CD4-positive, alpha-beta T cell treated with Interferon gamma for 1 hour (primary cell): ENCODE data around the gene FGF23.
A peak's percentile ranks its signal among the peaks of the same experiment; 100 is the strongest.

Experiments
- DNase-seq: peaks from one replicate; pipeline ENCODE4 v3.0.0-alpha.2; 2020

FGF23 gene

DNA sequence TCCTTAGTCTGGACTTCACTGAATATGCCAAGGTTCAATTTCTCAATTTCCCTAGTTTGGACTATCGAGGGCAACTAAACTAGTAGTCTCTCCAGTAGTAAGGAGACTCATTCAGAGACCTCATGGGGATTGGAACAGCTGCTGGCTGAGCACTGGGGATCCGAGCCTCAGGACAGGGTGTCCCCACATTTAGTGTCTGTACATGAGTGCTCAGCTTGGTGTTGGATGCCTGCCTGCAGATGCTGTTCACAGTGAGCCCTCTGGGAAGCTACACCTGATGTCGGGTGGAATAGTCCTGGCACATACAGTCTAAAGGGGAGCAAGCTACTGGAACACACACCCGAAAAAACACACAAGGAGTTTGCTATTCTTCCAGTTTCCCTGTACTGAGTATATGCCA is 820 bp upstream of the FGF23 start:
- DNase-seq, result no peak

DNA sequence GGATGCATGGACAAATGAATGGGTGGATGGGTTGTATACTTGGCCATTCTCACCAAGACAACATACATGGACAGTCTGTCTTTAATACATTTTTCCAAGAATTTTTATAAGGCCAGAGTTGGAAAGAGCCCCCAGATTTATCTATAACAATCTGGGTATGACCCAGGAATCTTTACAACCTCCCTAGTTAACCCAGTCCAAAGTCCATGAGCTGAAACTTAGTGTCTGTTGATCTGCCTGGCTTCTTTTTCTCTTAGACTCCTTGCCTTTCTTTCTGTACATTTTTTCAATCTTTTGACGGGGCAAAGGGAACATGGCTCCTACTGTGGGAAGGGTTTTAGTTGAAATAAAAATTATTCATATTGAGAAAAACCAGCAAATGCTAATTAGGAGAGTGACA is 740 bp downstream of the FGF23 start:
- DNase-seq, result no peak

DNA sequence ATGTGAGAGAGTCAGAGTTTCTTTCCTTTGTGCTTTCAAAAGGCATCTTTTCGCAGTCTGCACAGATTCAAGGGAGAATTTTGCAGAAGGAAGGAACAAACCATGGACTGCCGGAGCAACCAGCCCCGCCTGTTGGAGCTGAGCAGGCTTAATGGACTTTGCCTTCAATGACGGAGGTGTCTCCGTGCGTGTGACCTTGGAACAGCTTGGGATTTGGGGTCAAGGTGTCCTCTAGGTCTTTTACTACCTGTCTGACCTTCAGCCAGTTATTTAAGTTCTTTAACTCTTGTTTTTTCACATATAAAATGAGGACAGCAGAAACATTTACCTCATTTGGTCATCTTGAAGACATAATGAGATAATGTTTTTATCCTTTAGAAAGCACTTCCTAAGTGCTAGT is 4.1 kb downstream of the FGF23 start:
- no peak for DNase-seq

DNA sequence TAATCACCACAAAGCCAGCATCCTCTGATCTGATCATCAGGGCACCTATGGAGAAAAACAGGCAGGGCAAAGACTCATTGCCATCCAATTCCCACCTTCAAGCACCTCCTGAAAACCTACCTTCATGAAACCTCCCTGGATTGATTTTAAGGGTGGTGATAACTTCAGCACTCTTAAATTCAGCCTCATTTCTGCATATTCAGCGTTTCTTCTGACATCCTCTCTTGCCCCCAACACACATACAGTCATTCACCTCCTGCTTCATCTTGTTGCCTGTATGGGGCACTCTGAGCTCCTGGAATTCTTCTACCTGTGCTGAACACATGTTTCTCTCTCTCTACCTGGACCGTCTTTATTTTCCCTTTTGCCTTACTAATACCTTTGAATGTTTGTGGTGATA is 6.9 kb downstream of the FGF23 start:
- DNase-seq, result no peak

DNA sequence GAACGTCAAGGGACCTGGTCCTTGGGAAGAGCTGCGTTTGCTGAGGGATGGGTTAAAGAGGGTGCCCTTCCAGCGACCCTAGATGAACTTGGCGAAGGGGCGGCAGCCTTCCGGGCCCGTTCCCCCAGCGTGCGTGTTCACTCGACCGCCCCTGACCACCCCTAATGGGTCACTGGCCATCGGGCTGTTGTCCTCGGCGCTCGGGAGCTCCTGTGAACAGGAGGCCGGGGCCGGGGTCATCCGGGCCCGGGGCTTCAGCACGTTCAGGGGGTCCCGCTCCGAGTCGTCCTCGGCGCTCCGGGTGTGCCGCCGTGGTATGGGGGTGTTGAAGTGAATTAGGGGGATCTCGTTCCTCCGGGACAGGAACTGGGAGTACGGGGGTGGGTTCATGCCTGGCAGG is 9.2 kb downstream of the FGF23 start:
- no peak for DNase-seq

DNA sequence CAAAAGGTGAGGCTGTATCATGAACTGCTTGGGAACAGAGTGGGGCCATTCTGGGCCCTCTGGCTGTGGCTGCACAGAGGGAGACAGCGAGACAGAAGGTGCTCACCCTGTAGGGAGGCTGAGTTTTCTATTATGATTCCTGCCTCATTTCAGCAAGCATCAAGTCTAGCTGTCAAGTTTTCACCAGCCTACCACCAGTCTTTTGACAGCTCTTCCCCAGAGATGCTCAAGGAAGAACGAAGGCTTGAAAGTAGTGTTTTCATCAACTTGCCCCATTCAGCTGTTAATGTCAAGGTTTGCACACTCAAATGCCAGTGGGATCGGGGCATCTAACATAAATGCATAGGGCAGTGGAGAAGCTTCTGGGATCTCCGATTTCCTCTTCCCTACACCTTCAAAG is 10.0 kb downstream of the FGF23 start:
- DNase-seq, result no peak

DNA sequence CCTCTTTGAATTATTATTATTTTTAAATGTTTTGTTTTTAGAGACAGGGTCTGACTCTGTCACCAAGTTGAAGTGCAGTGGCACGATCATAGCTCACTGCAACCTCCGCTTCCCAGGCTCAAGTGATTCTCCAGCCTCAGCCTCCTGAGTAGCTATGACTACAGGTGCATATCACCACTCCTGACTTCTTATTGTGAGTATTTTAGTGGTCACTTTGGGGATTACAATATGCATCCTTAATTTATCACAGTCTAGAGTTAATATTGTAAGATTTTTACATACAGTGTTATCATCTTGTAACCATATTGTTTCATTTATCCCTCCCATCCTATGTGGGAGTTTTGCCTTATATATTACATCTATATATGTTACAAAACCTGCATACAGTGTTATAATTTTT is 13.4 kb downstream of the FGF23 start:
- DNase-seq, result no peak

DNA sequence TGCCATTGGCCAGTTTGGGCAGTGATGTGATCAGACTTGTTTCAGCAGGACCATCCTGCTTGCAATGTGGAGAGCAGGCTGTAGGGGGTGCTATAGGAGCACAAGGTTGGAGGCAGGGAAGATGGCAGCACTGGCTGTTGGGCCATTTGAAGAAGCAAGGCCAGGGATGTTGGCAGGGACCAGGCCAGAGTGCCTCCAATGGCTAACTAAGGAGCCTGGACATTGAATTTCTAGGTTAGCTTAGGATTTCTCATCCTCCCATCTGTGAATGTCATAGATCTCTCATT is 23.5 kb downstream of the FGF23 start:
- peak; percentile 9 for DNase-seq

DNA sequence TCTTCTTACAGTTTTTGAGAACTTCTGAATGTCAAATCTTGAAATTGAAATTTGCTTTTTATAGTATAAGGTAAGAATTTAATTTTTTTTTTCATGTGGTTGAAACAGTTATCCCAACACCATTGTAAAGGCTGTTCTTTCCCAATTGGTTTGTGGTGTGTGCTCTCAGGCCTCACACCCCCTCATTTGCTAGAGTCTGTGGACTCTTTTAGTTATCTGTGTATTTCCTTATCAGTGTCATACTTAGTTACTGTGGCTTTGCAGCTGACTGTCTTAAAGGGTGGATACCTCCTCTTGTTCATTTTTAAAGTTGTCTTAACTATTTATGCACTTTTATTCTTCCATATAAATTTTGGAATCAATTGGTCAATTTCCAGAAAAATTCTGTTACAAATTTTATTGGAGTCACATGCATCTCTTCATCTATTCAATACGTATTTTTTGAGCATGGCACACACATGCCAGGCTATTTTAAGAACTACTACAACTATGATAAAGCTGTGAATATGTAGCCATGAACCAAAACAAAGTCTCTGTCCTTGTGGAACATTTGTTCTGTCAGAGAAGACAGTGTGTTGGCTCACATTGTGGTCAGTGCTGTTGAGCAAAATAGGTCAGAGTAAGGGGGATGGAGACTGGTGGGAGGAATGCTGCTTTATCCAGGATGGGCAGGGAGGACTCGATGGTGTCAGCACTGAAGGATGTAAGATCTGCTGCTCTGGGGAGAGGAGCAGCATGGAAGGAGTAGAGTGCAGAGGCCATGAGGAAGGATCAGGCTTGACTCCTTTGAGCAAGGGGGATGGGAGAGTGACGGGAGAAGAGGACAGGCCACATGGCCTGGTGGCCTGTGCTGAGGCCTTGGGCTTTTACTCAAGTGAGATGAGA is 24.1 kb downstream of the FGF23 start:
- DNase-seq, result no peak

DNA sequence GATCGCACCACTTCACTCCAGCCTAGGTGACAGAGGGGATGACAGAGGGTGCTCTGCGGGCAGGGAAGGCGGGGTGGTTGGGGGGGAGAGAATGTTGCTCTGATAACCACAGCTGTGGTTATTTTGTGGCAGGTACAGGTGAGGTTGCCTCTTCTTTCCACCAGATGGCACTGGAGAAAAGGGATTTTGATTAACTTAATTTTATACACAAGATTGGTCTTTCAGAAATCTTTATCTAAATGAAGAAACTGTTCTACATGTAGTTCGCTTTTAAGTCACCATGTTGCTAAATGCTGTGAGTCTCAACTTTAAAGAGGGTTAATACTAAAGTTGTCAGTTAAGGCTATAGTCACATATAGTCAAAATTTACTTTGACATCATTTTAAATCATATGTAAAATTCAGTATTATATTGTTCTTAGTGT is 25.7 kb downstream of the FGF23 start:
- DNase-seq, result peak; percentile 14

DNA sequence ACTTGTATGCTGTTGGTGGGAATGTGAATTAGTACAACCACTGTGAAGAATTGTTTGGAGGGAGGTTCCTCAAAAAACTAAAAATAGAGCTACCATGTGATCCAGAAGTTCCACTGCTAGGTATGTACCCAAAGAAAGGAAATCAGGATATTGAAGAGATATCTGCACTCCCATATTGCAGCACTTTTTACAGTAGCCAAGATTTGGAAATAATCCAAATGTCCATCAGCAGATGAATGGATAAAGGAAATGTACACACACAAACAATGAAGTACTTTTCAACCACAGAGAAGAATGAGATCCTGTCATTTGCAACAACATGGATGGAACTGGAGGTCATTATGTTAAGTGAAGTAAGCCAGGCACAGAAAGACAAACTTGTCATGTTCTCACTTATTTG is 32.6 kb downstream of the FGF23 start:
- DNase-seq, result no peak

DNA sequence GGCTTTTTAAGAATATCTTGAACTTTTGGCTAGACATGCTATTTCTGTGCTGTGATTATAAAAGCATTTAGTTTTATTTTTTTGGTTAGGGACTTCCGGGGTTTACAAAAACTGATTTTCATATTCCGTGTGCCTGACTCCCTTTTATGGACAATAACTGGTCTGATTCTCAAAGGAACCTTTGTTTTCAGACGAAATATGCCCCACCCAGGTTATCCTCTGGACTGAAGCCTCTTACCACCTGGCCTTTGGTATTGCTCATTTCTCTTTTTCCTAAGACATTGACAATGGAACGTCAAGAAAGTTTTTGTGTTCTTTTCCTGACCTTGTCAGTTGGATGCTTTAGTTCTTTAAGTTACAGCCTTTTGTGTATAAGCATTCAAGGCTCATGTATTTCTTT is 47.7 kb downstream of the FGF23 start:
- DNase-seq, result no peak

DNA sequence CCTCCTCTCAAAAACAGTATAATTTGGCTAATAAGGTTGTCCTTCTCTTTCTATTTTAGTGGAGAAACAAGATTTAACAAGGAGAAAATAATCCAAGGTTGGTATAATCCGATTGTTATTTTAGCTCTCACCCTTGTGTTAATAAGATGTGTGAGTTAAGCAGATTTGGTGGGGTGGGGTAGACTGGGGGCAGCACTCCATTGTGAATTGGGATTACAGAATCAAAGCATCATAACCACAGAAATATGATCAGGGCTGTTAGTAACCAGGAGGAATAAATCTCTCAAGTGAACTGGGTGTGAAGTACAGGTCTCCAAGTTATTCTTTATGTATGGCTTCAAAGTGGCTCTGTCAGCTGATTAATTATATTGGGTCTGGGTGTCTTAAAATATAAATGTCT is 48.3 kb downstream of the FGF23 start:
- DNase-seq, result no peak

DNA sequence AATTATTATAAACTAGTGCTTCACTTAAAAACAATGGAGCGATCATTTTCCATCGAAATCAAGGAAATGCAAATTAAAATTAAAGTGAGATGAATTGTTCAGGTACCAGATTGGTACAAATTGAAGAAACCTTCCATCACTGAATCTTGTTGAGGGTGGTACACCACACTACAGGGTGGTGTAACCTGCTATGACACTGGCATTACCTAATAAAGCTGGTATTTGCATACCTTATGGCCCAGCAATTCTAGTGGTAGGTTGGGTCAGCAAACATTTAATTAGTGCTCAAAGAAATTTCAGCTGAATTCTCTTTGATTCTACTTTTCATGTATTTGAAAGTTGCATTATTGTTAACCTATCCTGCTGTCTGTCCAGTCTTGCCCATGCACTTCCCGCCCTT is 49.3 kb downstream of the FGF23 start:
- no peak for DNase-seq

DNA sequence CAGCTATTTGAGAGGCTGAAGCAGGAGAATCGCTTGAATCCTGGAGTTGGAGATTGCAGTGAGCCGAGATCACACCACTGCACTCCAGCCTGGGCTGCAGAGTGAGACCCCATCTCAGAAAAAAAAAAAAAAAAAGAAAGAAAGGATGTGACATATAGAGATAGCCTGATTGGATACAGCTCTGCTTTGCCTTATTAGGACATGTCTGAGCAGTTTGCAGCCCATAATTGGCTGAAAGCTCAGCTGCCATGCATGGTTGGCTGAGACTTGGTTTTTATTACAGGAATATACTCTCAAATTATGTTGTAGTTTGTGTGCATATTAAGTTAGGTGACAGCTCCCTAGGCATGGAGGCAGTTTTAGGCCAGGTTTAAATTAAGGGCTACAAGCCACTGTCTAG is 52.2 kb downstream of the FGF23 start:
- no peak for DNase-seq

DNA sequence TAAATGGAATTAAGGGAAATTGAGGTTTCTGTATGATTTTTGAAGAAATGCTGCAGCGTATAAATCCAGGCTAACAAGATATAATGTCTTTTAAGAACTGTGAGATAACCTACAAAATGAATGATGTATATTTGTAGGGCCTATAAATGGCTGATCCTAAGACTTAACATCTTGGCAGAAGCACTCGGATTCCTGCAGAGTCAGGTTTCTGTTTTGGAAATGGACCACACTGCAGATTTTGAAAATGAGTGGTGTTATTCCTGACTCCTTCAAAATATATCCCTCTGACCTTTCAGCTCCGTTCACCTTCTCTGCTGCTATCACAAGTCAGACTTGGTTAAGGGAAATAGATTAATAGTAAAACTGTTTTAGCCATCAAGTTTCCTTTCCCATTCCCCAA is 53.5 kb downstream of the FGF23 start:
- no peak for DNase-seq

DNA sequence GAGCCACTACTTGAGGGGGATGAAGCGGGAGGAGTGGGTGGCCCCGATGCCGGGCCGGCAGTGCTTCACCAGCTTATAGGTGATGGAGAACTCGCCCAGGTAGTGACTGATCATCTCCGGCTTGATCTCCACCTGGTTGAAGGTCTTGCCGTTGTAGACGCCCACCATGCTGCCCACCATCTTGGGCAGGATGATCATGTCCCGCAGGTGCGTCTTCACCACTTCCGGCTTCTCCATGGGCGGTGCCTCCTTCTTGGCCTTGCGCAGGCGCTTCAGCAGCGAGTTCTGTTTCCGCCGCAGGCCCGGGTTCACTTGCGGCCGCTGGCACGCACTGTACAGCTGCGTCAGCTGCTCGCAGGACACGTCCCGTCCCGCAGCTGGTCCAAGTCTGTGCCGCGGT is 55.1 kb downstream of the FGF23 start:
- DNase-seq, result no peak

DNA sequence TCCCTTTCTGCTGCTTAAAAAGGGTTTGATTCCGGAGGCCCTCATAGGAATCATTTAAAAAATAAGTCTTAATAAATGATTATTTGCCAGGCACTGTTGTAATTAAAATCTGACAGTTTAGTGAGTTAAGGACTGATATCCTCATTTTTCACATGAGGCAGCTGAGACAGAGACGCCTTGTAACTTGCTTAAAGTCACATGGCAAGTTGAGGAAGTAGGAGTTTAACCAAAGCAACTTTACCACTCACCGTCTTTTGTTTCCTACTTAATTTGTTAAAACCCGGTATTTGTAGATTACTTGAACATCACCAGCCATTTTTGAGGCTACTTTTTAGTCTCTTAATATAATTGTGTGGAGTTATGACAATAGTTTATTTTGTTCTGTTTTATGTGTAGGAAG is 56.1 kb downstream of the FGF23 start:
- no peak for DNase-seq

DNA sequence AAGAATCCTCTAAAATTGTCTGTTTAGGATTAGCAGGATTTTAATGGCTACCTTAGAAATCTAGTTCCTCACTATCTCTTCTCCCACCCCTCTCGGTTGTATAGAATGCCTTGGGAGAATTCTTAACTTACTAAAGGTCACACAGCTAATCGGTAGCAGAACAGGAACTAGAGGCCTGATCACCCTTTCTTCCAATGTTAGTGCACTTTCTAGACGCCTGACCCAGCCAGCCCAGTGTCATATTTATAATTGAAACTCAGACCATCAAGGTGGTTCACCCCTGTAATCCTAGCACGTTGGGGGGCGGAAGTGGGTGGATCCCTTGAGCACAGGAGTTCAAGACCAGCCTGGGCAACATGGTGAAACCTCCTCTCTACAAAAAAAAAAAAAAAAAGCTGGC is 56.8 kb downstream of the FGF23 start:
- no peak for DNase-seq

DNA sequence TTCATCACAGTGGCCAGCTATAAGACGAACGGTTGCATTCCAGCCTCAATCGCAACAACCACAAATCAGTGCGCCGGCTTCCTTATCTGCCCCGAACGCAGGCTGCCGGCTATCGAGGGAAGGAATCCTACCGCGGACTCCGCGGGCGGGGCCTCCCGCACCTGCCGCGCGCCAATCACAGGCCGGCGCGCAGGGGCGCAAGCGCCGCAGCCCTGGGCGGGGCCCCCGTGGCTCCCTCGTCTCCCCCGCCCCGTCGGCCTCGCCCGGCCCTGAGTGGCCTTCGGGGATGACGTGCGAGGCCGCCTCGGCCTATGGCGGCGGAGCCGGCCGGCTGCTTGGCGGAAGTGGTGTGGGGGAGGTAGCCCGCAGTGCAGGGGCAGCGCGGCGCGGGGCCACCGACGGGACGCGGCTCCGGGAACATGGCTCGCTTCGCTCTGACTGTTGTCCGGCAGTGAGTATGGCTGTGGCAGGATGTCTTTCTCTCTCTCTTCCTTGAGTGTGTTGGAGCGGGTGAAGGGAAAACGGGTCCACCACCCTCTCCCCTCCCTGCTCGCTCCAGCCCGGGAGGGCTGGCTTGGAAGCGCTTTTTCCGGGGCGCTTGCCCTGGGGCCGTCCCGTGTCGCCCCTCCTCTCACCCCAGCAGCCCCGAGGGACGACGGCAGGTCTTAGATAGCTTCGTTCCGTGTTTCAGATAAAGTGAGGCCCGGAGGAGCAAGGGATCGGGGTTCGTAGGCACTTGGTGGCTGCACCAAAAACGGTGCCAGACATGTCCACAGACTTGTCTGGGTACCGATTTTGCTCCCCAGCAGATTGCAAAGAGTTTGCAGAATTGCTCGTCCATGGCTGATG is 58.4 kb downstream of the FGF23 start, which contains the start of gene TIGAR:
TIGAR (plus strand) TSS at position 361 of the 849 bp plus-strand sequence; CDS start at position 420, 59 bp downstream.
- peak; percentile 91 for DNase-seq

DNA sequence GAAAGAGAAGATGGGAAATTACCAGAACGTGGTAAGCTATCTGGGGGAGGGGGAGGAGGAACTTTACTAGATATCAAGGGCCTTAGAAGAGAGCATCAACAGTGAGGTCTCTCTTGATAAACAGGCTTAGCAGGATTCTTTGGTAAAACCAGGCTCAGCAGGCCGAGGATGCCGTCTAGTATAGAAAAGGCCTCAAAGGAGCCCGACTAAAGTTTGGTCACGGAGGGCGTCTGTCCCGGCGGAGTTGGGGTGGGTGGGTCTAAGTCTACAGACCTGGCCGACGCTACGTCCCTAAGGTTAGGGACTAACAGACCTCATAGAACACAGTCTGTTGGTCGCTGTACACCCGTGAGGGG is 59.0 kb downstream of the FGF23 start:
- no peak for DNase-seq
